ENCODE data around the gene SLC47A1. TPM values are rescaled to one million over a fixed set of nuclear protein-coding genes. Genes with fewer than 3 reads are reported as not detected.

Gene SLC47A1
- total and polyA plus RNA-seq, 9 of the 15 experiments (the other 6 are each of a cell fraction or from before 2014, with no cell fraction given) = not detected

- no peak for FAIRE-seq
- WGBS (ENCODE audit: insufficient coverage, low coverage, missing lambda C conversion rate) = 0% methylated on average over 2 of the region's 2 CpGs
- Histone ChIP-seq H3K27me3 (ENCODE audit: control insufficient read depth in 2 of 2, insufficient read depth in 2 of 2, low read length in 2 of 2) (no peaks in the 10 kb centered on the region), H3K79me2 (ENCODE audit: control insufficient read depth, insufficient read depth, low read length) (no peaks in the 10 kb centered on the region), H4K20me1 (replicated peaks; ENCODE audit: control insufficient read depth, insufficient read depth, low read length) (no peaks in the 10 kb centered on the region), H3K27ac (ENCODE audit: extremely low read depth, low read depth, low read length) (no peak overlapping the region), H3K36me3 (ENCODE audit: control insufficient read depth, insufficient read depth, low read length) (no peaks in the 10 kb centered on the region), H3K4me1 (replicated peaks in 1 of 2; ENCODE audit: control insufficient read depth in 2 of 2, insufficient read depth in 2 of 2, low read length in 2 of 2) (no peaks in the 10 kb centered on the region), H3K4me3 (no peak overlapping the region), H3K9me3 (replicated peaks; ENCODE audit: control insufficient read depth, insufficient read depth, low read depth, low read length) (no peaks in the 10 kb centered on the region), H3K4me2 (ENCODE audit: insufficient read depth, low read length) (no peak overlapping the region), H2AFZ (ENCODE audit: low read depth, low read length) (no peak overlapping the region), H3K9me1 (ENCODE audit: control insufficient read depth, insufficient read depth, low read length) (no peaks in the 10 kb centered on the region), H3K9ac (ENCODE audit: insufficient read depth in 1 of 2, low read depth in 2 of 2, low read length in 2 of 2) (no peak overlapping the region)
- ChIA-PET CTCF (ENCODE audit: low intra/inter-chr PET ratio) (no interaction called here), POLR2A (no interaction called here)
- in situ Hi-C loops (cut with MboI) = no loop called here
- no peak for TF ChIP-seq DLX4 (CRISPR knock-in tag; IDR thresholded peaks at IDR 0.05)
- TF ChIP-seq ZNF584 (CRISPR knock-in tag; IDR thresholded peaks at IDR 0.05; ENCODE audit: low read depth) = no peak
- TF ChIP-seq FOXJ3 (CRISPR knock-in tag; IDR thresholded peaks at IDR 0.05) = no peak
- no peak for TF ChIP-seq POLR3A (IDR thresholded peaks at IDR 0.05; ENCODE audit: borderline replicate concordance, extremely low read depth, insufficient read depth, insufficient read length)
- TF ChIP-seq CLOCK (CRISPR knock-in tag; IDR thresholded peaks at IDR 0.05; ENCODE audit: borderline replicate concordance) = no peak
- no peak for TF ChIP-seq GTF2E2 (tag; IDR thresholded peaks at IDR 0.05)
- TF ChIP-seq HBP1 (CRISPR knock-in tag; IDR thresholded peaks at IDR 0.05) = no peak
- no peak for TF ChIP-seq ARNT (IDR thresholded peaks at IDR 0.05)
- TF ChIP-seq CHD1 (IDR thresholded peaks at IDR 0.05; ENCODE audit: low read length) = no peak
- intact Hi-C loops (cut with micrococcal nuclease) = no loop called here
- no TSS peak for BruUV-seq (replicated peaks)
- no peak for DNase-seq (ENCODE audit: extremely low read depth in 1 of 4, low spot score in 3 of 4)
- no peak for ATAC-seq
These were observed 39.4 kb downstream of the SLC47A1 start for GRCh38 chr17:19573075-19573474.

Measured in K562 (cell line).